Measurements from ENCODE around the gene AVL9. TPM values are rescaled to one million over a fixed set of nuclear protein-coding genes. Genes with fewer than 3 reads are reported as not detected.
"Not testable (repeated sequence)": the region's sequence is repeated elsewhere in the genome, so short reads cannot be mapped to it uniquely, and the experiment has no call there.

Gene AVL9
- total RNA-seq, 2 experiments from 2014 or later = 23.3 to 25.4 TPM

DNA sequence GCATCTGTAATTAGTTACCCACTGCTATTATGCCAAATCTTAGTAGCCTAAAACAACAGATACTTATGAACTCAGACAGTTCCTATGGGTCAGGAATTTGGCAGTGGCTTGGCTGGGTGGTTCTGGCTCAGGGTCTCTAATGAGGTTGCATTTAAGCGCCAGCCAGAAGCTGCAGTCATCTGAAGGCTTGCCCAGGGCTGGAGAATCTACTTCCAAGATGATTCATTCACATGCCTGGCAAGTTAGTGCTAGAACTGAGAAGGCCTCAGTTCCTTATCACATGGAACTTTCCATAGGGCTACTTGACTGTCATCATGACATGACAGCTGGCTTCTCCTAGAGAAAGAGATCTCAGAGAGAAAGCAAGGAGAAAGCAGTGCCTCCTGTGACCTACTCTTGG, 121.3 kb downstream of the AVL9 start:
- H3K4me1 Mint-ChIP-seq (ENCODE audit: low read depth) = no peaks in the 10 kb centered on the region
- Histone ChIP-seq H3K27me3 (ENCODE audit: control insufficient read depth in 1 of 2, insufficient read depth in 2 of 2, low read length in 2 of 2) (peaks cover 3 to 4% of the 10 kb centered on the region in 2 experiments), H3K4me3 (ENCODE audit: low read length) (no peak overlapping the region), H3K9me3 (ENCODE audit: control insufficient read depth in 1 of 2, insufficient read depth in 1 of 2, low read length in 2 of 2) (no peaks in the 10 kb centered on the region), H3K27ac (ENCODE audit: low read depth in 1 of 2, low read length in 2 of 2) (no peak overlapping the region), H3K4me1 (ENCODE audit: insufficient read depth, low read length) (no peaks in the 10 kb centered on the region), H3K36me3 (ENCODE audit: insufficient read depth, low read length) (no peaks in the 10 kb centered on the region)
- POLR2A ChIA-PET = no interaction called here
- DNase-seq = no peak
- no peak overlapping the region for H3K4me3 Mint-ChIP-seq
- no peaks in the 10 kb centered on the region for H3K36me3 Mint-ChIP-seq (ENCODE audit: low read depth)
- H3K27me3 Mint-ChIP-seq = no peaks in the 10 kb centered on the region
- CTCF ChIA-PET = no interaction called here
- intact Hi-C loops (cut with DNase I, micrococcal nuclease) = no loop called here
- no peak overlapping the region for H3K27ac Mint-ChIP-seq
- no peak for ATAC-seq (ENCODE audit: poor library complexity)
- H3K9me3 Mint-ChIP-seq = no peaks in the 10 kb centered on the region
- TF ChIP-seq, protein P1, sequence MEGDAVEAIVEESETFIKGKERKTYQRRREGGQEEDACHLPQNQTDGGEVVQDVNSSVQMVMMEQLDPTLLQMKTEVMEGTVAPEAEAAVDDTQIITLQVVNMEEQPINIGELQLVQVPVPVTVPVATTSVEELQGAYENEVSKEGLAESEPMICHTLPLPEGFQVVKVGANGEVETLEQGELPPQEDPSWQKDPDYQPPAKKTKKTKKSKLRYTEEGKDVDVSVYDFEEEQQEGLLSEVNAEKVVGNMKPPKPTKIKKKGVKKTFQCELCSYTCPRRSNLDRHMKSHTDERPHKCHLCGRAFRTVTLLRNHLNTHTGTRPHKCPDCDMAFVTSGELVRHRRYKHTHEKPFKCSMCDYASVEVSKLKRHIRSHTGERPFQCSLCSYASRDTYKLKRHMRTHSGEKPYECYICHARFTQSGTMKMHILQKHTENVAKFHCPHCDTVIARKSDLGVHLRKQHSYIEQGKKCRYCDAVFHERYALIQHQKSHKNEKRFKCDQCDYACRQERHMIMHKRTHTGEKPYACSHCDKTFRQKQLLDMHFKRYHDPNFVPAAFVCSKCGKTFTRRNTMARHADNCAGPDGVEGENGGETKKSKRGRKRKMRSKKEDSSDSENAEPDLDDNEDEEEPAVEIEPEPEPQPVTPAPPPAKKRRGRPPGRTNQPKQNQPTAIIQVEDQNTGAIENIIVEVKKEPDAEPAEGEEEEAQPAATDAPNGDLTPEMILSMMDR (IDR thresholded peaks at IDR 0.05) = no peak

DNA sequence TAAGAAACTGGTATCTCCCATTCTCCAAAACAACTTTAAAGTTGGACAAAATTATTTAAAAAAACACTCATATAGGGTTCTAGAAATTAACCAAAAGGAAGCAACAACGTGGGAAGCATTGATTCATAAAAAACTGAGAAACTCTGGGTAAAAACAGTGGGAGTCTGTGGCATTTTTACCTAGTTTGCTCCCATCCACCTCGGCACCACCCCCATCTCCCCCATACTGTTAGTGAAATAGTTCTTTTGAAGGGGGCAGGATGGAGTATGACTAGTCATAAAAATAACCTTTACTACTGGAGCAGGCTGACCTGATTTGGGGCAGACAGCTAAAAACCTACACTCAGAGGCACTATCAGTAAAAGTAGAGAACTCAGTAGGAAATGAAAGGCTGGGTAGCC, 123.2 kb downstream of the AVL9 start:
- no peaks in the 10 kb centered on the region for H3K9me3 Mint-ChIP-seq
- Histone ChIP-seq H3K9me3 (ENCODE audit: control insufficient read depth in 1 of 2, insufficient read depth in 1 of 2, low read length in 2 of 2) (no peaks in the 10 kb centered on the region), H3K27me3 (ENCODE audit: control insufficient read depth in 1 of 2, insufficient read depth in 2 of 2, low read length in 2 of 2) (peaks cover 3 to 4% of the 10 kb centered on the region in 2 experiments), H3K27ac (ENCODE audit: low read depth in 1 of 2, low read length in 2 of 2) (no peak overlapping the region), H3K4me1 (ENCODE audit: insufficient read depth, low read length) (no peaks in the 10 kb centered on the region), H3K36me3 (ENCODE audit: insufficient read depth, low read length) (no peaks in the 10 kb centered on the region), H3K4me3 (ENCODE audit: low read length) (no peak overlapping the region)
- H3K4me1 Mint-ChIP-seq (ENCODE audit: low read depth) = no peaks in the 10 kb centered on the region
- no peak overlapping the region for H3K27ac Mint-ChIP-seq
- CTCF ChIA-PET = no interaction called here
- TF ChIP-seq, protein P1 (IDR thresholded peaks at IDR 0.05) = no peak
- DNase-seq (no peak), ATAC-seq (ENCODE audit: poor library complexity) (no peak)
- intact Hi-C loops (cut with DNase I, micrococcal nuclease) = no loop called here
- no peaks in the 10 kb centered on the region for H3K36me3 Mint-ChIP-seq (ENCODE audit: low read depth)
- H3K27me3 Mint-ChIP-seq = no peaks in the 10 kb centered on the region
- POLR2A ChIA-PET = no interaction called here
- no peak overlapping the region for H3K4me3 Mint-ChIP-seq

DNA sequence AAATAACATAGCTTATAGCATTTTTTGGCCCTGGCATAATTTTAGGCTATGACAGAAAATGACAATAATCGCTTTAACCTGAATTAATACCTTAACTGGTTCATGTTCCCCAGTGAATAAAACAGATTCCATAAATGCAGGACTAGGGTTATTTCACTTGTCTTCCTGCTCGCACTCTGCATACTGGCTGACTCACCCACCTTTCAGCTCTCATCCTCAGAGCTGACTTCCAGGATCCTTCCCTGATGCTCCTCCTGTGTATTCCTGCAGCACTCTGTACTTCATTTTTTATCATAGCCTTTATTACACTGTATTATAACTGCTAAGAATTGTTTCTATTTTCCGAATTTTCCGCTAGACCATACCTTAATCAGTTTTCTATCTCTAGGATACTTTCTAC, 123.7 kb downstream of the AVL9 start:
- CTCF ChIA-PET = no interaction called here
- no peak for DNase-seq
- no peaks in the 10 kb centered on the region for H3K36me3 ChIP-seq (ENCODE audit: insufficient read depth, low read length)
- intact Hi-C loops (cut with DNase I, micrococcal nuclease) = no loop called here
- no peaks in the 10 kb centered on the region for H3K36me3 Mint-ChIP-seq (ENCODE audit: low read depth)
- TF ChIP-seq, protein P1 (IDR thresholded peaks at IDR 0.05) = no peak
- H3K9me3 ChIP-seq (ENCODE audit: control insufficient read depth in 1 of 2, insufficient read depth in 1 of 2, low read length in 2 of 2) = no peaks in the 10 kb centered on the region
- H3K27me3 ChIP-seq (ENCODE audit: control insufficient read depth in 1 of 2, insufficient read depth in 2 of 2, low read length in 2 of 2) = peaks cover 3 to 4% of the 10 kb centered on the region in 2 experiments
- no peak for ATAC-seq (ENCODE audit: poor library complexity)
- POLR2A ChIA-PET = no interaction called here
- no peaks in the 10 kb centered on the region for H3K4me1 ChIP-seq (ENCODE audit: insufficient read depth, low read length)
- H3K4me3 Mint-ChIP-seq = no peak overlapping the region
- H3K4me1 Mint-ChIP-seq (ENCODE audit: low read depth) = no peaks in the 10 kb centered on the region
- no peaks in the 10 kb centered on the region for H3K27me3 Mint-ChIP-seq
- H3K27ac ChIP-seq (ENCODE audit: low read depth in 1 of 2, low read length in 2 of 2) = no peak overlapping the region
- H3K9me3 Mint-ChIP-seq = no peaks in the 10 kb centered on the region
- H3K4me3 ChIP-seq (ENCODE audit: low read length) = no peak overlapping the region
- no peak overlapping the region for H3K27ac Mint-ChIP-seq

DNA sequence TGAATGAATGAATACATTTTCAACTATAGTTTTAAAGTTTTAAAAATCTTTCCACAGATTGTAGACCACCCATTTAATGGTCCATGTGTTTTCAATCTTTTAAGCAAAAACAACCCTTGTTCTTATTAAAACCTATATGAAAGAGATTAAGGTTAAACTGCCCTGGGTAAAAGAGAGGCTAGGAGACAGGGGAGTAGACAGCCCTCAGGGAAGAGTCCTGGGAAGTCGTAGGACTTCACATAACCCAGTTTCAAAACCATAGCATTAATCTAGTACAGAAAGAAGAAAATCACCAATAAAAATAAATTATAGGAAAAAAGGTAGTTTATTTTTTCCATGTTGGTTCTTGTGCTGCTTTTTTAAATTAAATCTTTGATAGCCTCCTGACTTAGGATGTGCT, 124.1 kb downstream of the AVL9 start:
- H3K36me3 Mint-ChIP-seq (ENCODE audit: low read depth); H3K27me3 ChIP-seq (ENCODE audit: control insufficient read depth in 1 of 2, insufficient read depth in 2 of 2, low read length in 2 of 2); H3K4me1 ChIP-seq (ENCODE audit: insufficient read depth, low read length); H3K4me3 ChIP-seq (ENCODE audit: low read length); DNase-seq; ATAC-seq (ENCODE audit: poor library complexity); H3K4me1 Mint-ChIP-seq (ENCODE audit: low read depth); H3K9me3 Mint-ChIP-seq; H3K27ac ChIP-seq (ENCODE audit: low read depth in 1 of 2, low read length in 2 of 2); H3K27me3 Mint-ChIP-seq; POLR2A ChIA-PET; H3K4me3 Mint-ChIP-seq; intact Hi-C loops (cut with DNase I, micrococcal nuclease); H3K27ac Mint-ChIP-seq; H3K36me3 ChIP-seq (ENCODE audit: insufficient read depth, low read length); CTCF ChIA-PET; H3K9me3 ChIP-seq (ENCODE audit: control insufficient read depth in 1 of 2, insufficient read depth in 1 of 2, low read length in 2 of 2): not testable (repeated sequence)

Data from CD4-positive, alpha-beta T cell (primary cell).